ENCODE measurements around the gene WNT3A.
"Not testable (repeated sequence)": the region's sequence is repeated elsewhere in the genome, so short reads cannot be mapped to it uniquely, and the experiment has no call there.

- not testable (repeated sequence) for TF ChIP-seq CTCF, POLR2A (IDR thresholded peaks at IDR 0.05)
Measured at GRCh38 chr1:227970076-227970995, 36.5 kb upstream of the WNT3A start.

All from right lobe of liver (tissue), 4 donors.